Keratinocyte (primary cell): ENCODE data around the gene SIGLEC8.

Experiments
- EZH2 ChIP-seq: IDR thresholded peaks from one replicate; pipeline ENCODE4 v1.6.1; 2012; ENCODE audit warnings: inconsistent platforms, mild to moderate bottlenecking, low read length, moderate library complexity
- TF ChIP-seq, protein P1 (sequence below), 3 experiments: IDR thresholded peaks in 1 of 3; conservative IDR thresholded peaks in 1 of 3; optimal IDR thresholded peaks in 1 of 3; 2 replicates in 2 of 3; 3 replicates in 1 of 3; pipeline versions ENCODE3 to v1.5.1; 2011; ENCODE audit warnings: low read length in 3 of 3, mild to moderate bottlenecking in 3 of 3, moderate library complexity in 2 of 3, control low read depth in 1 of 3, inconsistent platforms in 1 of 3; ENCODE audit not compliant: insufficient read depth in 2 of 3; ENCODE audit errors: extremely low read depth in 1 of 3

DNA sequence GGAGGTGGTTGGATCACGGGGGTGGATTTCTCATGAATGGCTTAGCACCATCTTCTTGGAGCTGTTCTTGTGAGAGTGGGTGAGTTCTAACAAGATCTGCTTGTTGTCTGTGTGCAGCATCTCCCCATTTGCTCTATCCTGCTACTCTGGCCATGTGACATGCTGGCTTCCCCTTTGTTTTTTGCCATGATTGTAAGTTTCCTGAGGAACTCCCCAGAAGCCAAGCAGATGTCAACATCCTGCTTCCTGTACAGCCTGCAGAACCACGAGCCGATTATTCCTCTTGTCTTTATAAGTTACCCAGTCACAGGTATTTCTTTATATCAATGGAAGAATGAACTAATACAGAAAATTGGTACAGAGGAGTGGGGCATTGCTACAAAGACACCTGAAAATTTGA, 45.6 kb upstream of the SIGLEC8 start:
- TF ChIP-seq, protein P1, sequence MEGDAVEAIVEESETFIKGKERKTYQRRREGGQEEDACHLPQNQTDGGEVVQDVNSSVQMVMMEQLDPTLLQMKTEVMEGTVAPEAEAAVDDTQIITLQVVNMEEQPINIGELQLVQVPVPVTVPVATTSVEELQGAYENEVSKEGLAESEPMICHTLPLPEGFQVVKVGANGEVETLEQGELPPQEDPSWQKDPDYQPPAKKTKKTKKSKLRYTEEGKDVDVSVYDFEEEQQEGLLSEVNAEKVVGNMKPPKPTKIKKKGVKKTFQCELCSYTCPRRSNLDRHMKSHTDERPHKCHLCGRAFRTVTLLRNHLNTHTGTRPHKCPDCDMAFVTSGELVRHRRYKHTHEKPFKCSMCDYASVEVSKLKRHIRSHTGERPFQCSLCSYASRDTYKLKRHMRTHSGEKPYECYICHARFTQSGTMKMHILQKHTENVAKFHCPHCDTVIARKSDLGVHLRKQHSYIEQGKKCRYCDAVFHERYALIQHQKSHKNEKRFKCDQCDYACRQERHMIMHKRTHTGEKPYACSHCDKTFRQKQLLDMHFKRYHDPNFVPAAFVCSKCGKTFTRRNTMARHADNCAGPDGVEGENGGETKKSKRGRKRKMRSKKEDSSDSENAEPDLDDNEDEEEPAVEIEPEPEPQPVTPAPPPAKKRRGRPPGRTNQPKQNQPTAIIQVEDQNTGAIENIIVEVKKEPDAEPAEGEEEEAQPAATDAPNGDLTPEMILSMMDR (optimal IDR thresholded peaks at IDR 0.05 in 1 of 3, IDR thresholded peaks at IDR 0.05 in 1 of 3, conservative IDR thresholded peaks at IDR 0.05 in 1 of 3; ENCODE audit: extremely low read depth in 1 of 3, insufficient read depth in 2 of 3, low read length in 3 of 3), result no peak
- no peak for TF ChIP-seq EZH2
